HG02610 (cell line): Measurements from ENCODE around the gene TMIGD2.
"Not testable (repeated sequence)": the region's sequence is repeated elsewhere in the genome, so short reads cannot be mapped to it uniquely, and the experiment has no call there.

ENCODE experiments used
- ATAC-seq: cut with Tn5 transposase; IDR thresholded peaks from one replicate; pipeline ENCODE4 v1.9.1; 2021; ENCODE audit warnings: mild to moderate bottlenecking, moderate library complexity; ENCODE audit not compliant: unreplicated experiment

The TMIGD2 gene

DNA sequence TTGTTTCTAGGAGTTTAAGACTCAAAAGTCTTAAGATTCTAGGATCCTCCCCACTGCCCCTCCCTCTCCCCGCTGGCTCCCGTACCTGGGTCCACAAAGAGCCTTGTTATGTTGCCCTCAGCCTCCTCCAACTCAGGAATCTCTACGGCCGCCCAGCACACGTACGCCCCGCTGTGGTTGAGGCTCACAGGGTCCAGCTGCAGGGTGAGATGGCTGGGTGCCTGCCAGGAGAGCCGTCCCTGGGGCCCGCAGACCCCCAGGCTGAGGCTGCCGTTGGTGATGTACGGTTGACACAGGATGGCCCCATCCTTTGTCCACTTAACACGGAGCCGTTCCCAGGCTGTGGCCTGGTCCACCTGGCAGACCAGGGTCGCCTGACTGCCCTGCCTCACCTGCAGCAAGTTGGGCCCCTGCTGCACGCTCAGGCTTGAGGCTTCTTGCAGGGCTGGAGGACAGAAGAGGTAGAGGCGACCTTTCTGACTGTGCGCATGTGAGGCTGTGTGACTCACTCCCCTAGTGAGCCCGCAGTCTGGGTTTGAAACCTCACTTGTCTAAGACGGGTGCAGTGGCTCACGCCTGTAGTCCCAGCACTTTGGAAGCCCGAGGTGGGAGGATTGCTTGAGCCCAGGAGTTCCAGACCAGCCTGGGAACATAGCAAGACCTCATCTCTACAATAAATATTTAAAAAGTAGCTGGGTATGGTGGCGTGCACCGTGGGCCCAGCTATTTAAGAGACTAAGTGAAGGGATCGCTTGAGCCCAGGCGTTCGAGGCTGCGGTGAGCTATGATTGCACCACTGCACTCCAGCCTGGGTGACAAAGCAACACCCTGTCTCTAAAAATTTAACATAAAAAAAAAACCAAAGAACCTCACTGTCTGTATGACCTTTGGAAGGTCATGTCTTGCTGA, 4.0 kb downstream of the TMIGD2 start:
- no peak for ATAC-seq

DNA sequence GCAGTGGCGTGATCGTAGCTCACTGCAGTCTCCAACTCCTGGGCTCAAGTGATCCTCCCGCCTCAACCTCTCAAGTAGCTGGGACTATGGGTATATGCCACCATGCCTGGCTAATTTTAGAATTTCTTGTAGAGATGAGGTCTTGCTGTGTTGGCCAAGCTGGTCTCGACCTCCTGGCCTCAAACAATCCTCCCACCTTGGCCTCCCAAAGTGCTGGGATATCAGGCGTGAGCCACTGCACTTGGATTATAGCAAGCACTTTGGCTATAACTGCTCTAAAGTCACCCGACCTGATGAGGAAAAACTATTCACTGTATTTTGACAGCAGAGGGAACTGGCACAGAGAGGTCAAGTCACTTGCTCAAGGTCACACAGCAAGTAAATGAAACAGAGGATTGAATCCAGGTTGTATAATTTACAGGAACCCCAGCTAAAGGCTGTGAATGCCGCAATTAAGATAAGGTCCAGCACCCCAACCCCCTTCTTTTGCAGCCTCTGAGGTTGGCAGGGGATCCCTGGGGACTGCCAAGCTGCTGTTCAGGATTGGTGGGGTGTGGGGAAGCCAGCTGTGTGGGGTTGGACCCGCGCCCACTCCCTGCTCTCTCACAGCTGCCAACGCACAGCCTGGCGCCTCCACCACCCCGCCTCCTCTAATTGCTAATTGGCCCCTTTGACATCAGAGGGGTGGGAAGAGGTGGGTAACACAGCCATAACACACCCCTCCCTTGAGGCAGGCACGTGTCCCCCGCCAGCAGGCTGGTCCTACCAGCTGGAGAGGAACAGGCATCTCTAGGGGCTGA, 6.0 kb downstream of the TMIGD2 start:
- ATAC-seq, result no peak

DNA sequence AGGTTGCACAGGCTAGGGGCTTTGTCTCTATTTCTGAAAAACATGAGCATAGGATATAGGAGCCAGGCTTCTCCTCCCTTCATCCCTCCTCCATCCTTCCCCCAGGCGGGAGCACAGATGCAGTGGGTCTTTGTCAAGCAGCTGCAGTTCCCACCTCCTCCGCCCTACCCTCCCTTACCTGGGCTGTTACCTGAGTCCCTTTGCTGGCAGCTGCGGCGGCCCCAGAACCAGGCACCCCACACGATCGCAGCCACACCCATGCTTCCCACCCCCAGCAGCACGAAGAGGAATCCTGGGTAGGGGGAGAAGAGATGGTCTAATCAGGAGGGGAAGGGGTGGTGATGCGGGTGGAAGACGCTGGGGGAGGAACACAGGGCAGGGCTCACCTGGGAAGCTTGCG, 7.8 kb downstream of the TMIGD2 start:
- no peak for ATAC-seq

DNA sequence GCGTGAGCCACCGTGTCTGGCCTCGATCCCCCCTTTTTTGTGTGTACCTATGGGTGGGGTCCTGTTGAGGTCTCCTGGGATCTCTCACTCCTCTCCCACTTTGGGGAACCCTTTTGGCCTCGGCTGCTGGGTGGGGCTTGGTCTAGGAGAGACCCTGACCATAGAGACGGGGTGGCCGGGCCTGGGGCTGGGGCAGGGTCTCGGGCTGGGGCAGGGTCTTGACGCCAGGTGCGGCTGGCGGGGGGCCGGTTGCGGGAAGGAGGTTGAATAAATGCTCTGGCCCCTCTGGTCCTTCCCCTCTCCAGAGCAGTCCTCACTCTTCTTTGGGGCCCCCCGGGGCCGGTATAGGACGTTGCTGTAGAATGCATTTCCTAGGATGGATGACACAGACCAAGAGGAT, 9.7 kb downstream of the TMIGD2 start:
- no peak for ATAC-seq

DNA sequence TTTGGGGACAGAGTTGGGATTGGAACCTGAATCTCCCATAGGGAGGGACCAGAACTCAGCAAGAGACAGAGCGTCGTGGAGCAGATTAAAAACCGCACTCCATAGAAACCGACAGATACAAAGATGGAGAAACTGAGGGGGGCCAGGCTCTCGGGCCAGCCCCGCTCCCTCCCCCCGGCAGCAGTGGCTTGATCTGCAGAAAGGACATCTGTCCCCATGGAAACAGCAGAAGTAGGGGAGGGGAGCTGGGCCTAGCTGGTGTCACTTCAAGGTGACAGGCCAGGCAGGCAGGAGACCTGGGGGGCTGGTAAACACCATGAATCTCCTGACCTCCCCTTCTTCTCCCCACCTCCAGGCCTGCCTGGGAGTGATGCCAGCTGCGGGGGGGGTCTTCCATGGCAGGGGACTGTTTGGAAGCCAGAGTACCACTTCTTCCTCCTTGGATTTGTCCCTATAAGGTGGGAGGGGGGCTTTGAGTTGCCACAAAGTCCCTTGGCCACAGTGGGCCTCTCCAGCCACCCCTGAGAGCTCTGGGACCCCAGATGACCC, 10.9 kb downstream of the TMIGD2 start:
- ATAC-seq, result no peak

DNA sequence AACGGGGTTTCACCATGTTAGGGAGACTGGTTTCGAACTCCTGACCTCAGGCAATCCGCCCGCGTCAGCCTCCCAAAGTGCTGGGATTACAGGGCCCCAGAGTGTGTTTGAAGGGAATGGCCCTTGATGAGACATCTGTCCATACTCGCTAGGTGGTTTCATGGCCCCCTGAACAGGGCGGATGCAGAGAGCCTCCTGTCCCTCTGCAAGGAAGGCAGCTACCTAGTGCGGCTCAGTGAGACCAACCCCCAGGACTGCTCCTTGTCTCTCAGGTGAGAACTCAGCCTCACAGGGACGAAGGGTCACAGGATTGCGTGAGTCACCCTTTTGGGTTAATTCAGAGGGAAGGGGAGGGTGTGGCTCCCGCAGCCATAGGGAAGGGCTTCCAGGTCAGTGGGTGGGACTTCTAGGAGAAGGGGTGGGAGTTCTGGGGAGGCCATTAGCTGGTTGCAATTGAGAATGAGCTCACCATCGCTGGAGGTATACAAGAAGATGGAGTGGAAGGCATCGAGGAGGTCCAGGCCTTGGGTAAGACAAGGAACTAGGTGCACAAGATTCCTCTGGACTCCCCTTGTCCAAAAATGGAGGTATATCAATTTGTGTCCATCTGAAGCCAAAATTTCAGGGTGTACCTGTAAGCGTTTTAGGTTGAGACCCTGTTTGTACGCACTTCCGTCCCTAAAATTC, 14.0 kb downstream of the TMIGD2 start:
- ATAC-seq, result no peak

GRCh38 chr19:4286141-4286540, 16.0 kb downstream of the TMIGD2 start:
- ATAC-seq, result not testable (repeated sequence)

GRCh38 chr19:4284974-4285373, 17.2 kb downstream of the TMIGD2 start:
- no peak for ATAC-seq

DNA sequence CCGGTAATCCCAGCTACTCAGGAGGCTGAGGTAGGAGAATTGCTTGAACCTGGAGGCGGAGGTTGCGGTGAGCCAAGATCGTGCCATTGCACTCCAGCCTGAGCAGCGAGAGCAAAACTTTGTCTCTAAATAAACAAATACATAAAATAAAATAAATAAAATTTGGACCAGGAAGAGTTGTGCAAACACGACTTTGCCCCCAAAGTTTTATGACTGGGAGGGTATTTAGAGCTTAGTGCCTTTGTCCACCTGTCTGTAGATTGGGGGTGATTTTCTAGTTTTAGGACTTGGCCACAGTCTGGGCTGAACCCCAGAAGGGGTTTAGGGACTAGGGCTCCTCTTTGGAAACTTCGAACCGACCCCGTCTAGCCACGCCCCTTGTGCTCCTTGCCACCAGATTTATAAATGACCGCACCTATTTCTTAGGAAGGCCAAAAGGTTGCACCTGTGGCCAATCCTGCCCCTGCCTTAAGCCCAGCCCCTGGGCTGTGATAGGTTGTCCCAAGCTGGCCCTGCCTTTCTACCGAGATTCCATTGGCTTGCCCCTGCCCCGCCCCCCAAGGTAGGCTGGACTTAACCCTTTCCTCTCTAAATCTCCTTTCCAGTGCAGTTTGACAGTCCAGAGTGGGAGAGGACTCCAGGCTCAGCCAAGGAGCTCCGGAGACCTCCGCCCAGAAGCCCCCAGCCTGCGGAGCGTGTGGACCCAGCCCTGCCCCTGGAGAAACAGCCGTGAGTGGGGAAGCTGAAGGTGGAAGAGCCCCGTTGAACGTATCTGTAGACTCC, 17.8 kb downstream of the TMIGD2 start:
- ATAC-seq, result no peak

GRCh38 chr19:4279530-4280422, 22.4 kb downstream of the TMIGD2 start:
- no peak for ATAC-seq

- ATAC-seq, result no peak
Measured at GRCh38 chr19:4279267-4279529, 23.0 kb downstream of the TMIGD2 start.

- no peak for ATAC-seq
Measured at GRCh38 chr19:4278419-4279266, 23.5 kb downstream of the TMIGD2 start, which contains the start of gene SHD. Gene SHD, plus strand, starts transcription at chr19:4279266. Its CDS starts 798 bp downstream, at chr19:4280064.

DNA sequence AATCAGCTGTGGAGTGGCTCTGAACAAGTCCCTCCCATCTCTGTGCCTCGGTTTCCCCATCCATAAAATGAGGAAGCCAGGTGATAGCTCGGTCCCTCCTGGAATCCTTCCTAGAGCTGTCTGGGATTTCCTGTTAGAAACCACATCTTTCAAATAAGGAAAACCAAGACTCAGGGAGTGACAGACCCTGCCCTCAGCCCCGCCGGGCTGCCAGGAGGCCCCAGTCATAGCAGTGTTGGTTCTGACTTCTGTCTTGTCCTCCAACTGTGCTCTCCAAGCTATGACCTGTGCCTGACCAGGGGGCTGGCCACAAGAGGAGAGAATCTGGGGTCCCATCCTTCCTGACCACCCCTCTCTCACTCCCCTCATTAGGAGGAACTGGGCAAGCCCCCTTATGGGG, 24.2 kb downstream of the TMIGD2 start:
- no peak for ATAC-seq

- ATAC-seq, result no peak
Measured at GRCh38 chr19:4277191-4277696, 24.9 kb downstream of the TMIGD2 start.

GRCh38 chr19:4274321-4274686, 27.9 kb downstream of the TMIGD2 start:
- ATAC-seq, result not testable (repeated sequence)

- ATAC-seq, result no peak
Measured at GRCh38 chr19:4272894-4273293, 29.3 kb downstream of the TMIGD2 start.

DNA sequence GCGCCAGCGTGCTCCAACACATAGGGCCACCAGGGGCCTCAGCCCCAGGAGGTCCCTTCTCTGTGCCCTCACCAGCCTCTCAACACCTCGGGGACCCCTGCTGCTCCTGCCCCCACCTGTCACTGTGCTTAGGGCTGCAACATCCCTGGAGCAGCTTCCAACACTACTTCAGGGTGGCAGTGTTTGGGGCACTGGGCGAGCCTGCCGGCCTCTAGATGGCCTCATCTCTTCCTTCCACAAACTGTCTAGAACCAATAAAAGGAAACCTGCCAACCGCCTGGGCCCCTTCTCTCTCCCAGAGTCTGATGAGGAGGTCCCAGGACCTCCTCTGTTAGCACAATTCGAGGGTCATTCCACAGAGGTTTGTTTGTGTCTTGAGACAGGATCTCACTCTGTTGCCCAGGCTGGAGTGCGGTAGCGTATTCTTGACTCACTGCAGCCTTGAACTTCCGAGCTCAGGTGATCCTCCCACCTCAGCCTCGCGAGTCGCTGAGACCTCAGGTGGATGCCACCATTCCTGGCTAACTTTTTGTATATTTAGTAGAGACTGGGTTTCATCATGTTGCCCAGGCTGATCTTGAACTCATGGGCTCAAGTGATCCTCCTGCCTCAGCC, 33.3 kb downstream of the TMIGD2 start:
- ATAC-seq, result no peak
